GM23248 (cell line): ENCODE measurements around the gene NR3C2. TPM values are rescaled to one million over a fixed set of nuclear protein-coding genes. Genes with fewer than 3 reads are reported as not detected.
"Not testable (repeated sequence)": the region's sequence is repeated elsewhere in the genome, so short reads cannot be mapped to it uniquely, and the experiment has no call there.

Experiments
- DNase-seq: peaks from one replicate; pipeline ENCODE4 v3.0.0-alpha.2; 2015
- H2AFZ ChIP-seq: fragments of 200-600 bp; sonication (generic); 2 replicates; pipeline ENCODE4 v1.6.1; 2016; ENCODE audit warnings: antibody characterized with exemption
- H3F3A ChIP-seq: fragments of 200-600 bp; sonication (generic); 2 replicates; pipeline ENCODE4 v1.6.1; 2016; ENCODE audit warnings: mild to moderate bottlenecking, antibody characterized with exemption, mixed run types; ENCODE audit not compliant: insufficient read depth
- H3K27ac ChIP-seq: fragments of 200-600 bp; sonication (generic); 2 replicates; pipeline ENCODE4 v1.5.1; 2016; ENCODE audit warnings: mild to moderate bottlenecking
- H3K27me3 ChIP-seq: fragments of 200-600 bp; sonication (generic); replicated peaks from 2 replicates; pipeline ENCODE4 v1.6.1; 2016; ENCODE audit warnings: mild to moderate bottlenecking; ENCODE audit not compliant: insufficient read depth
- H3K36me3 ChIP-seq: fragments of 200-600 bp; sonication (generic); 2 replicates; pipeline ENCODE4 v1.6.1; 2016; ENCODE audit warnings: low read depth, mild to moderate bottlenecking
- H3K4me1 ChIP-seq: fragments of 200-600 bp; sonication (generic); 2 replicates; pipeline ENCODE4 v1.6.1; 2016; ENCODE audit warnings: mild to moderate bottlenecking; ENCODE audit not compliant: insufficient read depth
- H3K4me2 ChIP-seq: fragments of 200-600 bp; sonication (generic); one replicate; pipeline ENCODE4 v1.6.1; 2016; ENCODE audit warnings: mild to moderate bottlenecking; ENCODE audit not compliant: unreplicated experiment
- H3K4me3 ChIP-seq: fragments of 200-600 bp; sonication (generic); 2 replicates; pipeline ENCODE4 v1.5.1; 2016; ENCODE audit warnings: mild to moderate bottlenecking
- H3K79me2 ChIP-seq: fragments of 200-600 bp; sonication (generic); 2 replicates; pipeline ENCODE4 v1.6.1; 2016; ENCODE audit warnings: mild to moderate bottlenecking; ENCODE audit not compliant: insufficient read depth
- H3K9ac ChIP-seq: fragments of 200-600 bp; sonication (generic); 2 replicates; pipeline ENCODE4 v1.6.1; 2016; ENCODE audit warnings: mild to moderate bottlenecking
- H3K9me2 ChIP-seq: fragments of 200-600 bp; sonication (generic); 2 replicates; pipeline ENCODE4 v1.6.1; 2016; ENCODE audit warnings: mixed run types, mild to moderate bottlenecking, moderate library complexity; ENCODE audit not compliant: insufficient read depth
- H3K9me3 ChIP-seq: fragments of 200-600 bp; sonication (generic); one replicate; pipeline ENCODE4 v1.6.1; 2017; ENCODE audit warnings: low read depth
- H4K20me1 ChIP-seq: fragments of 200-600 bp; sonication (generic); 2 replicates; pipeline ENCODE4 v1.6.0; 2016; ENCODE audit not compliant: insufficient read depth
- EZH2 ChIP-seq: fragments of 200-600 bp; sonication (generic); IDR thresholded peaks from 2 replicates; pipeline ENCODE4 v1.6.1; 2018; ENCODE audit warnings: antibody characterized with exemption, mild to moderate bottlenecking; ENCODE audit not compliant: insufficient read depth, poor library complexity, severe bottlenecking
- EZH2phosphoT487 ChIP-seq: fragments of 200-600 bp; sonication (generic); IDR thresholded peaks from 2 replicates; pipeline ENCODE4 v1.6.1; 2018; ENCODE audit warnings: antibody characterized with exemption, moderate library complexity, mild to moderate bottlenecking, low read depth; ENCODE audit not compliant: insufficient read depth
- WGBS, 2 experiments: methylation state at CpG; one replicate each; pipeline ENCODE4 v1.1.6; 2015 to 2017; ENCODE audit warnings: low lambda C conversion rate in 2 of 2, low coverage in 1 of 2; ENCODE audit errors: missing lambda C conversion rate in 2 of 2; 5-methylcytosine and 5-hydroxymethylcytosine counted together
- in situ Hi-C: fragments of 300-500 bp; cut with MboI; formaldehyde crosslinking; loops from 2 replicates; pipeline ENCODE4 v1.15.0; 2020
- polyA plus RNA-seq: library from polyadenylated mRNA; unstranded; fragments of >200 nt; fragmentation: Nextera tagmentation; extraction: Ambion mirVana; gene quantifications from 2 replicates; pipeline ENCODE4 v1.2.1, GENCODE V29; 2016
- total RNA-seq: library from RNA; depleted of rRNA; stranded (reverse); fragments of >200 nt; shearing (Covaris generic); gene quantifications from 2 replicates; pipeline ENCODE4 v1.2.3, GENCODE V29; 2014

NR3C2 gene
- total and polyA plus RNA-seq, 2 experiments from 2014 or later, result 0.04 TPM; not detected in 1

DNA sequence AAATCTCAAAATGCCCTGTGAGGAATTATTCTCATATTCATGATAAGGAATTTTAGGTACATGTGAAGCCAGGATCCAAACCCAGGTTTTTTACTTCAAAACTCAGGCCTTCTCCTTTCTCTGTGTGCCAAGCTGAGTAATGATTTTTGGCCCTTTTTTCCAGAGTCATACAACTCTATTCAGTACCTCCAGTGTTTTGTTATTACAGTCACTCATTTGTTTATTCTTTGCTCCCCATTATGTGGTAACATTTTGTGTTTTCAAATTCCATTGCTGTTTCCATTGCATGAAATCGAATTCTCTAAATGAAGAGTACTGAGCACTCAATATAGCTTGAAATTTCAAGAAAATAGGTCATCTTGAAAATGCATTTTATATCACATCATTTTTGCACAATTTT lies 315.4 kb downstream of the NR3C2 start:
- Histone ChIP-seq H2AFZ (no peak overlapping the region), H3K79me2 (no peaks in the 10 kb centered on the region), H3K9me2 (no peaks in the 10 kb centered on the region), H4K20me1 (no peaks in the 10 kb centered on the region), H3K36me3 (no peaks in the 10 kb centered on the region), H3K4me2 (no peak overlapping the region), H3K9me3 (no peaks in the 10 kb centered on the region), H3K27me3 (no peaks in the 10 kb centered on the region), H3K4me1 (no peaks in the 10 kb centered on the region), H3F3A (no peaks in the 10 kb centered on the region), H3K4me3 (no peak overlapping the region), H3K27ac (no peak overlapping the region), H3K9ac (no peak overlapping the region)
- in situ Hi-C loops, result no loop called here
- 78 to 81% methylated on average over 1 of the region's 1 CpG for WGBS, 2 experiments
- no peak for TF ChIP-seq EZH2
- peak; percentile 3 for DNase-seq

DNA sequence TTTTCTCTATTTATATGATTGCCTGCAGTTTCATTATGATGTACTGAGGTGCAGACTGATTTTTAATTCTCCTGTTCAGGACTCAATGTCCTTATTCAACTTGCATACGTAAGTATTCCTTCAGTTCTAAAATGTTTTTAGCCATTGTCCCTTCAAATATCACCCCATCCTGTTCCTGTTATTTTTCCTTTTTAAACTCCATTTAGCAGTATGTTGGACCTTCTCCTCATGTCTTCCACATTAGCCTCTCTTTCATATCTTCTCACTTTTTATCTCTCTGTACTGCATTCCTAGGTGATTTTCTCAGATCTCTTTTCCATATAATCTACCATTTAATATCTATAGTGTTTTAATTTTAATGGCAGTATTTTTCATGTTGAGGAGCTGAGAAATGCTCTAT lies 317.7 kb downstream of the NR3C2 start:
- Histone ChIP-seq H3K4me3 (no peak overlapping the region), H3K4me2 (no peak overlapping the region), H3K27ac (no peak overlapping the region), H3K9me3 (no peaks in the 10 kb centered on the region), H3K9ac (no peak overlapping the region), H2AFZ (no peak overlapping the region), H3K4me1 (no peaks in the 10 kb centered on the region), H3F3A (no peaks in the 10 kb centered on the region), H3K27me3 (no peaks in the 10 kb centered on the region), H3K79me2 (no peaks in the 10 kb centered on the region), H4K20me1 (no peaks in the 10 kb centered on the region), H3K36me3 (no peaks in the 10 kb centered on the region), H3K9me2 (no peaks in the 10 kb centered on the region)
- TF ChIP-seq EZH2, result no peak
- TF ChIP-seq EZH2phosphoT487, result no peak
- in situ Hi-C loops, result no loop called here
- 52 to 53% methylated on average over 1 of the region's 1 CpG for WGBS, 2 experiments
- no peak for DNase-seq

DNA sequence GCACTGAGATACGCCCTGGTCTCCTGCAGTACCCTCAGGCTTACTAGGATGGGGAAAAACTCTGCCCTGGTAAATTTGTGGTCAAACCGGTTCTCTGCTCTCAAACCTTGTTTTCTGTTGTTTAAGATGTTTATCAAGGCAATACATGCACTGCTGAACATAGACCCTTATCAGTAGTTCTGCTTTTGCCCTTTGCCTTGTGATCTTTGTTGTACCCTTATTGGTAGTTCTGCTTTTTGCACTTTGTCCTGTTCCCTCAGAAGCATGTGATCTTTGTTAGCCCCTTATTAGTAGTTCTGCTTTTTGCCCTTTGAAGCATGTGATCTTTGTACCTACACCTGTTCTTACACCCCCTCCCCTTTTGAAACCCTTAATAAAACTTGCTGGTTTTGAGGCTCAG lies 319.1 kb downstream of the NR3C2 start:
- in situ Hi-C loops, H3K36me3 ChIP-seq, H3K9me2 ChIP-seq, H3F3A ChIP-seq, H3K79me2 ChIP-seq, H2AFZ ChIP-seq, H3K9ac ChIP-seq, H3K27ac ChIP-seq, H3K27me3 ChIP-seq, H3K4me1 ChIP-seq, H4K20me1 ChIP-seq, H3K4me2 ChIP-seq, H3K4me3 ChIP-seq, DNase-seq, H3K9me3 ChIP-seq: not testable (repeated sequence)
- WGBS, 2 experiments, result 56 to 72% methylated on average over 2 of the region's 2 CpGs

DNA sequence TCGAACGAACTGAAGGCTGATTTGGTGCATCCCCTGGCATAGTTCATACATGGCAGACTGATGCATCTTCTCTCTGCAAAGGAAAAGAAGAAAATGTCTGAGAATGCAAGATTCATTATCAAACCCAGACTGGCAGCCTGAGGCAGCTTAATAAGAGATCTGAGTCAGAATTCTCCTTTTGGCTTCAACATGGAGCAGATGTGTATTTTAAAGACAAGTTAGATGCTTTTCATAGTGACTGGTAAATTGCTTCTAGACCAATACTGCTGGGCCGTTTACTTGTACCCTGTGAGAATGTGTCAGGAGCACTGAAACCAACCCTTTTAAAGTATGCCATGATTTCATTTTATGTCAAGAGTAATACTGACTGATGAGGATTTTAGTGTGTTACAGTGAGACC lies 322.0 kb downstream of the NR3C2 start:
- no peak for TF ChIP-seq EZH2phosphoT487
- no peak for TF ChIP-seq EZH2
- no peak overlapping the region for H3K4me2 ChIP-seq
- no peaks in the 10 kb centered on the region for H3F3A ChIP-seq
- no peaks in the 10 kb centered on the region for H3K27me3 ChIP-seq
- peak; percentile 6 for DNase-seq
- no peaks in the 10 kb centered on the region for H4K20me1 ChIP-seq
- H3K27ac ChIP-seq, result no peak overlapping the region
- no peak overlapping the region for H3K9ac ChIP-seq
- H3K4me3 ChIP-seq, result no peak overlapping the region
- H3K9me3 ChIP-seq, result no peaks in the 10 kb centered on the region
- 32 to 33% methylated on average over 3 of the region's 3 CpGs for WGBS, 2 experiments
- H3K9me2 ChIP-seq, result no peaks in the 10 kb centered on the region
- in situ Hi-C loops, result no loop called here
- H3K4me1 ChIP-seq, result no peaks in the 10 kb centered on the region
- H2AFZ ChIP-seq, result no peak overlapping the region
- no peaks in the 10 kb centered on the region for H3K79me2 ChIP-seq
- no peaks in the 10 kb centered on the region for H3K36me3 ChIP-seq

DNA sequence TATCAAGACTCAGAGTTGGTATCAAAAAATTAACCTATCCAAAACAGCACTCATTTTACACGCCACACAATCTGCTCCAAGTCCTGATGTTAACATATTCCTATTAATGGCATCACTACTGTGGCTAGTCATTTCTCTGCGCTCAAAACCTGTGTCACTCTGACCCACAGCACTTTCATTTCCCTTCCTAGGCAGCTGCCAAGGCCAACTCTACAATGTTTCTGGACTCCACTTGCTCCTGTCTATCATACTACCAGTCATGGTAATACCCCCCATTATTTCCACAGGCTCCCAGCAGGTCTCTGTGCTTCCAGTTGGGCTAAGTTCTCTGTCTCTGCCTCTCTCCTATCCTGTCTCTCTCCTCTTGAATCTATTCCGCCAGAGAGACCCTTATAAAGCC lies 323.6 kb downstream of the NR3C2 start:
- Histone ChIP-seq H3K9me2 (no peaks in the 10 kb centered on the region), H3K79me2 (no peaks in the 10 kb centered on the region), H3K27ac (no peak overlapping the region), H3K4me1 (no peaks in the 10 kb centered on the region), H3K4me3 (no peak overlapping the region), H3K36me3 (no peaks in the 10 kb centered on the region), H3F3A (no peaks in the 10 kb centered on the region), H3K9me3 (no peaks in the 10 kb centered on the region), H3K27me3 (no peaks in the 10 kb centered on the region), H4K20me1 (no peaks in the 10 kb centered on the region), H3K4me2 (no peak overlapping the region), H3K9ac (no peak overlapping the region), H2AFZ (no peak overlapping the region)
- in situ Hi-C loops, result no loop called here
- no peak for DNase-seq
- 61 to 63% methylated on average over 3 of the region's 3 CpGs for WGBS, 2 experiments
- TF ChIP-seq EZH2 (no peak), EZH2phosphoT487 (no peak)
